Breast epithelium (tissue), 4 donors: ENCODE measurements around the gene LYSMD1. TPM values are rescaled to one million over a fixed set of nuclear protein-coding genes. Genes with fewer than 3 reads are reported as not detected.

ENCODE experiments used
- DNase-seq, 2 donors: peaks; one replicate each; pipeline ENCODE4 v3.0.0-alpha.2; 2019; ENCODE audit warnings: low spot score in 2 of 2
- H3K27ac ChIP-seq, 2 donors: fragments of 200-600 bp; sonication (generic) in 1 of 2; one replicate each; pipeline ENCODE4 v1.5.1; 2016 to 2019; ENCODE audit warnings: mild to moderate bottlenecking in 1 of 2
- H3K27me3 ChIP-seq, 2 donors: fragments of 200-600 bp; sonication (generic) in 1 of 2; one replicate each; pipeline versions ENCODE4 v1.5.1 to v1.6.0; 2017 to 2019; ENCODE audit warnings: control low read depth in 1 of 2, mild to moderate bottlenecking in 1 of 2
- H3K36me3 ChIP-seq: fragments of 200-600 bp; one replicate; pipeline ENCODE4 v1.5.1; 2019
- H3K4me1 ChIP-seq, 2 donors: fragments of 200-600 bp; sonication (generic); one replicate each; pipeline ENCODE4 v1.5.1; 2016 to 2019; ENCODE audit warnings: control low read depth in 1 of 2
- H3K4me3 ChIP-seq, 3 donors: fragments of 200-600 bp; sonication (generic); 1 replicate in 2 of 3; 2 replicates in 1 of 3; pipeline ENCODE4 v1.5.1; 2016 to 2019; ENCODE audit warnings: mild to moderate bottlenecking in 3 of 3, moderate library complexity in 2 of 3
- H3K9me3 ChIP-seq, 2 donors: fragments of 200-600 bp; sonication (generic) in 1 of 2; one replicate each; pipeline ENCODE4 v1.5.1; 2016 to 2019; ENCODE audit warnings: control low read depth in 1 of 2
- CTCF ChIP-seq, 3 donors: fragments of 450-650 bp; IDR thresholded peaks; one replicate each; pipeline ENCODE4 v1.5.1; 2016 to 2017; ENCODE audit warnings: antibody characterized with exemption in 3 of 3, mild to moderate bottlenecking in 3 of 3, moderate library complexity in 3 of 3
- POLR2A ChIP-seq: fragments of 450-650 bp; IDR thresholded peaks from one replicate; pipeline ENCODE4 v1.6.1; 2016; ENCODE audit warnings: antibody characterized with exemption, mild to moderate bottlenecking, moderate library complexity
- POLR2AphosphoS5 ChIP-seq, 3 donors: sonication (generic); formaldehyde crosslinking; IDR thresholded peaks; one replicate each; pipeline ENCODE4 v1.6.1; 2017; ENCODE audit warnings: antibody characterized with exemption in 3 of 3
- intact Hi-C: fragments of 100-400 bp; cut with DNase I; formaldehyde crosslinking; loops from one replicate; pipeline ENCODE4 v1.15.1; 2023; ENCODE audit warnings: low total_unique reads
- total RNA-seq, 3 donors: library from RNA; depleted of rRNA; stranded (reverse); fragments of >200 nt; gene quantifications; one replicate each; pipeline ENCODE4 v1.1.0, GENCODE V29; 2016

LYSMD1 gene
- total RNA-seq, 3 donors from 2014 or later = 11.7 to 17.0 (median 14.8) TPM

GRCh38 chr1:151135433-151136385 lies 30.0 kb downstream of the LYSMD1 start:
- Histone ChIP-seq H3K36me3 (no peaks in the 10 kb centered on the region), H3K27ac (no peak overlapping the region), H3K27me3 (no peaks in the 10 kb centered on the region), H3K4me1 (no peaks in the 10 kb centered on the region), H3K4me3 (no peak overlapping the region), H3K9me3 (no peaks in the 10 kb centered on the region)
- no peak for DNase-seq
- TF ChIP-seq POLR2A (no peak), POLR2AphosphoS5 (IDR thresholded peaks at IDR 0.05) (no peak), CTCF (IDR thresholded peaks at IDR 0.05) (no peak)
- intact Hi-C loops = no loop called here

GRCh38 chr1:151134991-151135390 lies 30.7 kb downstream of the LYSMD1 start:
- TF ChIP-seq POLR2AphosphoS5 (IDR thresholded peaks at IDR 0.05) (no peak), CTCF (IDR thresholded peaks at IDR 0.05) (no peak), POLR2A (no peak)
- Histone ChIP-seq H3K9me3 (no peaks in the 10 kb centered on the region), H3K4me1 (no peaks in the 10 kb centered on the region), H3K27me3 (no peaks in the 10 kb centered on the region), H3K36me3 (no peaks in the 10 kb centered on the region), H3K27ac (no peak overlapping the region), H3K4me3 (no peak overlapping the region)
- DNase-seq = no peak
- intact Hi-C loops = no loop called here

- H3K4me3 ChIP-seq = no peak overlapping the region
- no peak for DNase-seq
- no peak overlapping the region for H3K27ac ChIP-seq
- no peaks in the 10 kb centered on the region for H3K27me3 ChIP-seq
- no peaks in the 10 kb centered on the region for H3K9me3 ChIP-seq
- no peaks in the 10 kb centered on the region for H3K4me1 ChIP-seq
- intact Hi-C loops = no loop called here
- TF ChIP-seq CTCF (IDR thresholded peaks at IDR 0.05) (no peak), POLR2AphosphoS5 (IDR thresholded peaks at IDR 0.05) (no peak), POLR2A (no peak)
- no peaks in the 10 kb centered on the region for H3K36me3 ChIP-seq
Measured at GRCh38 chr1:151134396-151134795, 31.3 kb downstream of the LYSMD1 start.

GRCh38 chr1:151133018-151133806 lies 32.5 kb downstream of the LYSMD1 start:
- DNase-seq = no peak
- peak overlapping the region in 2 of 3 donors; percentile 51 to 71 for H3K4me3 ChIP-seq
- H3K36me3 ChIP-seq = no peaks in the 10 kb centered on the region
- TF ChIP-seq POLR2AphosphoS5 (IDR thresholded peaks at IDR 0.05) (no peak), CTCF (IDR thresholded peaks at IDR 0.05) (no peak), POLR2A (no peak)
- intact Hi-C loops = no loop called here
- H3K9me3 ChIP-seq = no peaks in the 10 kb centered on the region
- H3K27me3 ChIP-seq = no peaks in the 10 kb centered on the region
- H3K4me1 ChIP-seq = no peaks in the 10 kb centered on the region
- H3K27ac ChIP-seq = peak overlapping the region in 1 of 2 donors; percentile 77
